Measurements from ENCODE around the gene ALKBH6. TPM values are rescaled to one million over a fixed set of nuclear protein-coding genes. Genes with fewer than 3 reads are reported as not detected.

Gene ALKBH6
- total RNA-seq, 2 experiments from 2014 or later: 41.0 to 44.7 TPM

DNA sequence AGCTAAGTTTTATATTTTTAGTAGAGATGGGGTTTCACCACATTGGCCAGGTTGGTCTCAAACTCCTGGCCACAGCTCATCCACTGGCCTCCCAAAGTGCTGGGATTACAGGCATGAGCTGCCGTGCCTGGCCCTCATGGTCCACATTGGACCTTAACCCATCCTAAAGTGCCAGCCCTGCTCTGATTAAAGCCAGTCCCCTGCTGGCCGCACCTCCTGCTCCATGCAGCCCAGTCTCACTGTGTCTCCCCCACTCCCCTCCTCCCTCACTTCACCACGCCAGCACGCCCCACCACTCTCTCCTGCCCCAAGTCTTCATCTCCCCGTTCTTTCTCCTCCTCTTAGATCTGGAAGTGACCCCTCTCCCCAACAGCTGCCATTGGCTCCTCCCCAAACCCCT, 35.7 kb downstream of the ALKBH6 start:
- no peaks in the 10 kb centered on the region for H3K4me1 Mint-ChIP-seq
- no peak overlapping the region for H3K4me3 Mint-ChIP-seq
- CTCF ChIA-PET: no interaction called here
- no peak overlapping the region for H3K27ac Mint-ChIP-seq
- DNase-seq: no peak
- no peaks in the 10 kb centered on the region for H3K9me3 Mint-ChIP-seq (ENCODE audit: low read depth)
- no peak for ATAC-seq
- no peaks in the 10 kb centered on the region for H3K36me3 Mint-ChIP-seq
- H3K27me3 Mint-ChIP-seq: peaks cover 9% of the 10 kb centered on the region

DNA sequence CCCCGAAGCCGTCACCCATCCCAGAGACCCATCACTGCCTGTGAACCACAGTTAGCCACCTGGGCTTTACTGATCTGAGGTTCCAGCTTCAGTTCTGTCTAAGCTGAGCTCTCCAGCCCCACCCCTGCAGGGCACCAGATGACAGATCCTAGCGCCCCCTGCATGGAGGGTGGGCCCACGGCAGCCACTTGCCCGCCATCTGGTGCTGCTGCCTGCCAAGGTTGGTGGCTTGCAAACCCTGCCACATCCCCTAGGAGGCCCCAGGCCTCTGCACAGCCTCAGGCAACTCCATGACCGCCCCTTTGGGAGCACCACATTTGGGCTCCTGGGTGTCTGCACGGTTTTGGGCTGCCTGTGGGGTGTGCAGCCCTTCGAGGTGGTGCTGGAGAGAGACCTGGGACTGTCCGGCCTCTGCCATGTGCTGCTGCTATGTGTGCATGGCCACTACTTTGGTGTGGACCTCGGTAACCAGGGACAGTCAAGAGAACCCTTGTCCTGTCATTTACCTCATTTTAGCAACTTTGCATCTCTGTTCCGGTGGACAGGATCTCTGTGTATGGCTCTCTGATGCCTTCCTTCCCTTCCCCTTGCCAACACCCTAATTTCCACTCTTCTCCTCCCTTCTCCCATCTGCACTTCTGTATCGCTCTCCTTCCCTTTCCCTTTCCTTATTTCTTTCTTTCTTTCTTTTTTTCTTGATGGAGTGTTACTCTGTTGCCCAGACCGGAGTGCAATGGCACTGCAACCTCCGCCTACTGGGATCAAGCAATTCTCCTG, 36.4 kb downstream of the ALKBH6 start:
- Mint-ChIP-seq H3K4me1 (no peaks in the 10 kb centered on the region), H3K9me3 (ENCODE audit: low read depth) (no peaks in the 10 kb centered on the region), H3K36me3 (no peaks in the 10 kb centered on the region), H3K27ac (no peak overlapping the region), H3K4me3 (no peak overlapping the region), H3K27me3 (peaks cover 9% of the 10 kb centered on the region)
- peak; percentile 57 for DNase-seq
- CTCF ChIA-PET: no interaction called here
- ATAC-seq: peak; percentile 70

DNA sequence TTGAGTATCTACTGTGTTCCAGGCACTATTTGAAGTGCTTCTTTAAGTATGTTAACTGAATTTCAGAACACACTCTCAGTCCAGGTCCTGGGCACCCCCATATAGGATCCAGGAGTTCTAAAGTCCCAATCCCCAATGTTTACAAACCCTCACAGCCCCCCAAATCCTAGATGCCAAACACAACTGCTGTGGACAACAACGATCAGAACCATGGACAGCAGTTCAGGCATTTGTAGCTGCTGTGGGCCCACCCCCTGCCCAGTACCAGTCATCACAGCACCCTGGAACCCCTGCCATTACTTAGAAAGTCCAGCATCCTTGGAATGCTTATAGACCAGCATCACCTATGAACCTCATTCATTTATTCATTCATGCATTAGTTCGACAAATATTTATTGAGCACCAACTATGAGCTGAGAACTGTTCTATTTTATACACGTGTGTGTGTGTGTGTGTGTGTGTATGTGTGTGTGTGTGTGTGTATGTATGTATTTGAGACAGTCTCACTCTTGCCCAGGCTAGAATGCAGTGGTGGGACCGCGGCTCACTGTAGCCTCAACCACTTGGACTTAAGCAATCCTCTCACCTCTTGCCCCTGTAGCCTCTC, 38.3 kb downstream of the ALKBH6 start:
- Mint-ChIP-seq H3K4me3 (no peak overlapping the region), H3K9me3 (ENCODE audit: low read depth) (no peaks in the 10 kb centered on the region), H3K4me1 (no peaks in the 10 kb centered on the region), H3K36me3 (no peaks in the 10 kb centered on the region), H3K27me3 (peaks cover 4% of the 10 kb centered on the region), H3K27ac (no peak overlapping the region)
- CTCF ChIA-PET: no interaction called here
- DNase-seq (no peak), ATAC-seq (no peak)

DNA sequence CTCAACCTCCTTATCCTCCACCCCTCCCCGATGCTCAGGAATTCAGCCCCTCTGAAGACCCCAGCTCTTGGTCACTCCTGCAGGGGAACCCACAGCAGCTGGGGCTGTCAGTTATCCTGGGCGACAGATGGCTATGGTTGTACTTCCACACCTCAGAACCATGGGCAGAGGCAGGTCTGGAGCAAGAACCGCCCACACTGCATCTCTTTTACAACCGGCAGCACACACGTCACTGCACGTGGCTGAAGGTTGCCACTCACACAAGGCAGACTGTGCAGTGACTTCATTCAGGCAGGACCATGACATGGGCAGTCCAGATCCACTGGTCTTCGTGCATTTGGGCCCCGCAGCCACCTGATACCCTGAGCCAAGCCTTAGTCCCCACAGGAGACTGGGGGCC, 40.5 kb downstream of the ALKBH6 start:
- H3K9me3 Mint-ChIP-seq (ENCODE audit: low read depth): no peaks in the 10 kb centered on the region
- no peaks in the 10 kb centered on the region for H3K36me3 Mint-ChIP-seq
- peaks cover 5% of the 10 kb centered on the region for H3K4me1 Mint-ChIP-seq
- CTCF ChIA-PET: no interaction called here
- DNase-seq: no peak
- no peak overlapping the region for H3K4me3 Mint-ChIP-seq
- no peak overlapping the region for H3K27ac Mint-ChIP-seq
- H3K27me3 Mint-ChIP-seq: peaks cover 3% of the 10 kb centered on the region
- ATAC-seq: no peak

DNA sequence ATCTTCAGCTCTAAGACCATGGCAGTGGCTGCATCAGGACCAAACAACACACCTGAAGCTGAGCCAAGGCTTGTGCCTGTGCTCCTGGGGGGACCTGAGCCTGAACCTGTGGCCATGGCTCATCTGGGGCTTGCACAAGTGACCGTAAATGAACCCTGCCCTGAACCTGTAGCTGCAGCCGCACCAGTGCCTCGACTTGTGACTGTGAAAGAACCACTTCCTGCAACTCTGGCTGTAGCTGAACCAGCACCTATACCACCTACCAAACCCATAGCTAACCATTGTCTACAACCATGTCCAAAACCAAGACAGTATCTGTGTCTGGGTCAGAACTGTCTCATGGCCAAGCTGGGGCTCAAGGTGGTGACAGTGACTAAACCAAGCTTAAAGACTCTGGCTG, 47.2 kb downstream of the ALKBH6 start:
- H3K9me3 Mint-ChIP-seq (ENCODE audit: low read depth): no peaks in the 10 kb centered on the region

DNA sequence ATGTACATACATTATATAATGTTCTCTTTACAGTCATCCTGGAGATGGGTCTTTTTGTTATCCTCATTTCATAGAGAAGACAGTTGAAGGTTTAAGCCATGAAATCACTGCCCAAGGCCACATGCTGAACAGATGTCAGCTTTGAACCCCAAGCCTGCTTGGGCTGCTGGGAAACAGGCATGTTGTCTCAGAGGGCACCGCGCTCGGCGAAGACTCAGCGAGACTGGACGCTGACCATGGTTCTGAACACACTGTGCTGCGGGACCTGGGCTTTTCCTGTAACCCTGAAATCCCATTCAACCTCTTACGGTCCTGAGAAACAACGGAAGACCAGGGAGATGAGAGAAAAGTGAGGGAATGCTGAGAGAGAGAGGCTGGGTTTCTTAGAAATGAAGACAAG, 50.5 kb downstream of the ALKBH6 start:
- CTCF ChIA-PET: interaction anchor here (1.6 kb wide), 1 partner anchor 91 kb away, joined by 3 read pairs; the partner anchor contains the start of gene THAP8
- Mint-ChIP-seq H3K36me3 (peaks cover 3% of the 10 kb centered on the region), H3K27me3 (peaks cover 32% of the 10 kb centered on the region), H3K4me1 (peaks cover 17% of the 10 kb centered on the region), H3K27ac (no peak overlapping the region), H3K4me3 (no peak overlapping the region), H3K9me3 (ENCODE audit: low read depth) (no peaks in the 10 kb centered on the region)
- no peak for ATAC-seq
- DNase-seq: peak; percentile 63

More for the DNA sequence above, 47.2 kb downstream of the ALKBH6 start:
- CTCF ChIA-PET: interaction anchor here (1.3 kb wide), 1 partner anchor 13 kb away, joined by 6 read pairs; no protein-coding TSS in a partner anchor
- H3K4me1 Mint-ChIP-seq: peaks cover 13% of the 10 kb centered on the region
- H3K27ac Mint-ChIP-seq: no peak overlapping the region
- no peak overlapping the region for H3K4me3 Mint-ChIP-seq
- DNase-seq (peak; percentile 56), ATAC-seq (peak; percentile 33)
- peaks cover 8% of the 10 kb centered on the region for H3K27me3 Mint-ChIP-seq
- no peaks in the 10 kb centered on the region for H3K36me3 Mint-ChIP-seq

DNA sequence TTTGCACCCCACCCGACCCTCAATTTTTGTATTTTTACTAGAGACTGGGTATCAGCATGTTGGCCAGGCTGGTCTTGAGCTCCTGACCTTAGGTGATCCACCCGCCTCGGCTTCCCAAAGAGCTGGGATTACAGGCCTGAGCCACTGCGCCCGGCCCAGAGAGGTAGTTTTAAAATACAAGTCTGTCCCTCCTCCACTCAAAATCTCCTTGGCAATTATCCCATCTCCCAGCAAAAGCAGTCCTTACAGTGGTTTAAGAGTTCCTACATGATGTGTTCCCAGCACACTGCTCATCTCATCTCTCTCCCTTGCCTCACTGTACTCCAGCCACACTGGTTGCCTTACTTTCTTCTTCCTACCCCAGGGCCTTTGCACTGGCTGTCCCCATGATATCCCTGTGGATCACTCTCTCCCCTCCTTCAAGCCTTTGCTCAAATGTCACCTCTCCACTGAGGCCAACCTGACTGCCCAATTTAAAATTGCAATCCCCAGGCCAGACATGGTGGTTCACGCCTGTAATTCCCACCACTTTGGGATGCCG, 53.5 kb downstream of the ALKBH6 start:
- CTCF ChIA-PET: interaction anchor here (1.1 kb wide), 1 partner anchor 94 kb away, joined by 3 read pairs; no protein-coding TSS in a partner anchor
- Mint-ChIP-seq H3K4me1 (peaks cover 12% of the 10 kb centered on the region), H3K4me3 (no peak overlapping the region), H3K36me3 (peaks cover 3% of the 10 kb centered on the region), H3K27ac (no peak overlapping the region), H3K9me3 (ENCODE audit: low read depth) (no peaks in the 10 kb centered on the region), H3K27me3 (peaks cover 38% of the 10 kb centered on the region)
- DNase-seq: no peak
- no peak for ATAC-seq

DNA sequence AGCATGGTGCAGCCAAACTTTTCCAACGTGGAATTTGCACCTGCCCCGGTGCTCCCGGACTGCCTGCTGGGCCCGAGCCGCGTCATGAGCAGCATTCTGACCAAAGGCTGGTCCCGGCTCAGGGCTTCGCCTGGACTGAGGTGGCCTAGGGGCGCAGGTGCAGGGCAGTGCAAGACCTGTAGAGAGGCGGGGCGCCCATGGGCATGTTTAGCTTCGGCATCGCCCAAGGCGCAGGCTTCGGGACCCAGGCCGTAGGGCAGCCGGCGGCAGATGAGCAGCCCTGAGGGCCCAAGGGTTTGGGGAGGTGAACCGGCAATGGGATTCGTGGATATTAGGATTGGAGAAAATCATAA, 54.1 kb downstream of the ALKBH6 start:
- DNase-seq: no peak
- H3K4me3 Mint-ChIP-seq: no peak overlapping the region
- H3K9me3 Mint-ChIP-seq (ENCODE audit: low read depth): no peaks in the 10 kb centered on the region
- peaks cover 15% of the 10 kb centered on the region for H3K4me1 Mint-ChIP-seq
- peaks cover 3% of the 10 kb centered on the region for H3K36me3 Mint-ChIP-seq
- CTCF ChIA-PET: interaction anchor here (1.1 kb wide), 1 partner anchor 93 kb away, joined by 3 read pairs; no protein-coding TSS in a partner anchor
- no peak overlapping the region for H3K27ac Mint-ChIP-seq
- ATAC-seq: no peak
- peaks cover 38% of the 10 kb centered on the region for H3K27me3 Mint-ChIP-seq

Other genes with a start within 250 kb of the ALKBH6 start
- gene ARHGAP33, start 238.6 kb downstream of the ALKBH6 start, total RNA-seq: 100 to 1,000 TPM in 1 of 2 experiments, 10 to 100 TPM in 1; 40.0 to 101 TPM
- gene PRODH2, start 201.4 kb downstream of the ALKBH6 start, total RNA-seq: not detected
- gene NPHS1, start 161.7 kb downstream of the ALKBH6 start, total RNA-seq: not detected
- gene KIRREL2, start 157.3 kb downstream of the ALKBH6 start, total RNA-seq: 1 to 10 TPM; 1.1 to 1.4 TPM
- gene APLP1, start 145.6 kb downstream of the ALKBH6 start, total RNA-seq: 1 to 10 TPM; 1.5 to 2.0 TPM
- gene NFKBID, start 113.7 kb downstream of the ALKBH6 start, total RNA-seq: 10 to 100 TPM; 52.7 to 52.9 TPM
- gene HCST, start 111.7 kb downstream of the ALKBH6 start, total RNA-seq: 100 to 1,000 TPM; 184 to 195 TPM
- under 1 TPM in 1 of 2 experiments, not detected in 1; 0.96 TPM for gene TYROBP, start 105.9 kb downstream of the ALKBH6 start, total RNA-seq
- 10 to 100 TPM; 11.9 TPM for gene LRFN3, start 77.8 kb downstream of the ALKBH6 start, total RNA-seq
- gene SDHAF1, start 19.0 kb downstream of the ALKBH6 start, total RNA-seq: 10 to 100 TPM; 19.8 to 20.2 TPM
- 1 to 10 TPM; 1.4 to 3.2 TPM for gene SYNE4, start 5.4 kb downstream of the ALKBH6 start, total RNA-seq
- gene CLIP3, start 18.7 kb upstream of the ALKBH6 start, total RNA-seq: 1 to 10 TPM in 1 of 2 experiments, under 1 TPM in 1; 0.98 to 1.1 TPM
- gene THAP8, start 40.1 kb upstream of the ALKBH6 start, total RNA-seq: 1 to 10 TPM; 2.4 to 4.2 TPM
- 10 to 100 TPM; 34.5 to 46.0 TPM for gene WDR62, start 40.7 kb upstream of the ALKBH6 start, total RNA-seq
- not detected for gene OVOL3, start 96.9 kb upstream of the ALKBH6 start, total RNA-seq
- 10 to 100 TPM; 63.2 to 65.3 TPM for gene POLR2I, start 100.7 kb upstream of the ALKBH6 start, total RNA-seq
- 100 to 1,000 TPM; 141 to 166 TPM for gene TBCB, start 101.3 kb upstream of the ALKBH6 start, total RNA-seq
- gene CAPNS1, start 125.9 kb upstream of the ALKBH6 start, total RNA-seq: 100 to 1,000 TPM; 411 to 479 TPM
- not detected for gene COX7A1, start 138.2 kb upstream of the ALKBH6 start, total RNA-seq
- 1 to 10 TPM; 1.6 to 2.3 TPM for gene ZNF565, start 200.5 kb upstream of the ALKBH6 start, total RNA-seq
- 10 to 100 TPM; 55.1 to 75.6 TPM for gene ZNF146, start 200.9 kb upstream of the ALKBH6 start, total RNA-seq